Uterus (tissue), 2 donors: ENCODE data around the gene PAWR.

Source experiments
- CTCF ChIP-seq, 4 experiments: fragments of 200-600 bp in 2 of 4; fragments of 450-650 bp in 2 of 4; sonication (generic) in 2 of 4; IDR thresholded peaks; one replicate each; pipeline ENCODE4 v1.5.1; 2016 to 2019; ENCODE audit warnings: antibody characterized with exemption in 4 of 4, mild to moderate bottlenecking in 2 of 4, moderate library complexity in 1 of 4
- POLR2A ChIP-seq, 2 donors: fragments of 450-650 bp; IDR thresholded peaks; one replicate each; pipeline ENCODE4 v1.6.1; 2016; ENCODE audit warnings: antibody characterized with exemption in 2 of 2, mild to moderate bottlenecking in 1 of 2, moderate library complexity in 1 of 2

GRCh38 chr12:79537675-79538074 is 153.1 kb downstream of the PAWR start:
- TF ChIP-seq CTCF (IDR thresholded peaks at IDR 0.05) (no peak), POLR2A (IDR thresholded peaks at IDR 0.05) (no peak)
